ENCODE data around the gene NCKAP5. TPM values are rescaled to one million over a fixed set of nuclear protein-coding genes. Genes with fewer than 3 reads are reported as not detected.

Gene NCKAP5
- total RNA-seq, 3 donors from 2014 or later, result 1.9 to 6.3 (median 2.3) TPM

DNA sequence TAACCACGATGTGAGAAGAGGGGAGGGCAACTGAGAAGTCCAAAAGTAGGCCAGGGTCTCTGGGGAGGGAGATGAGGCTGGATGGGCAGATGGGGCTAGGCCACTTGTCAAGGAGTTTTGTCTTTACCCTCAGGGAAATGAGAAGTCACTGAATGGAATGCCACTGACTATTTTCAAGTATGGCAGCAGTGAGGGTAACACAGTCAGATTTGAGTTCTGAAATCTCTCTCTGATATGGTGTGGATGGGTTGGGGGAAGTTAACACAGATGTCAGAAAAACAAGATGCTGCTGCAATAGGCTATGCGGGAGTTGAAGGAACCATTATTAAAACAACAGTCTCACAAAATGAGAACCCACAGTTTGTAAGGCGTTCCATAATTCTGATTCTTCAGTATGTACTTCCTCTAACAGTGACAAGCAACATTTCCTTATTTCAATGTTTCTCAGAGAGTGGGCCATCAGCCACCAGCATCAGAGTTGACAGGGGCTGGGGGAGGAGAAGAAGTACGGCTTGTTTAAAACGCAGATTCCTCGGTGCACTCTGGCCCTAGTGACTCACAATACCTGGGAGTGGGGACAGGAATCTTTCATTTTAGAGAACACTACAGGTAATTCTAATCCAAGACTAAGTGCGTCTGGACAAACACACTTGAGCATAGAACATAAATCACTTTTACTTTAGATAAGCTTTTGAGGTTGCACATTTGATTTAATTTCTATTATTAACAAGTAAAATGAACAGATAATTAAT, 596.8 kb downstream of the NCKAP5 start:
- intact Hi-C loops (cut with DNase I, micrococcal nuclease), result no loop called here
- no peak for TF ChIP-seq CTCF (IDR thresholded peaks at IDR 0.05)
- DNase-seq (no peak), ATAC-seq (no peak)
- H3K9me3 ChIP-seq, result no peaks in the 10 kb centered on the region
- no peaks in the 10 kb centered on the region for H3K36me3 ChIP-seq (ENCODE audit: low read depth)
- H3K4me3 ChIP-seq, result no peak overlapping the region
- H3K4me1 ChIP-seq (ENCODE audit: low read depth), result no peaks in the 10 kb centered on the region

GRCh38 chr2:132969371-132969985, 598.8 kb downstream of the NCKAP5 start:
- no peaks in the 10 kb centered on the region for H3K36me3 ChIP-seq (ENCODE audit: low read depth)

GRCh38 chr2:132965460-132965859, 602.8 kb downstream of the NCKAP5 start:
- H3K4me1 ChIP-seq (ENCODE audit: low read depth), result no peaks in the 10 kb centered on the region
- DNase-seq (no peak), ATAC-seq (no peak)
- no peaks in the 10 kb centered on the region for H3K36me3 ChIP-seq (ENCODE audit: low read depth)
- no peaks in the 10 kb centered on the region for H3K9me3 ChIP-seq
- no peak for TF ChIP-seq CTCF (IDR thresholded peaks at IDR 0.05)
- intact Hi-C loops (cut with DNase I, micrococcal nuclease), result no loop called here
- H3K4me3 ChIP-seq, result no peak overlapping the region

More at GRCh38 chr2:132969371-132969985, 598.8 kb downstream of the NCKAP5 start:
- DNase-seq (no peak), ATAC-seq (no peak)
- Histone ChIP-seq H3K4me3 (no peak overlapping the region), H3K9me3 (no peaks in the 10 kb centered on the region), H3K4me1 (ENCODE audit: low read depth) (no peaks in the 10 kb centered on the region)
- intact Hi-C loops (cut with DNase I, micrococcal nuclease), result no loop called here
- TF ChIP-seq CTCF (IDR thresholded peaks at IDR 0.05), result no peak

DNA sequence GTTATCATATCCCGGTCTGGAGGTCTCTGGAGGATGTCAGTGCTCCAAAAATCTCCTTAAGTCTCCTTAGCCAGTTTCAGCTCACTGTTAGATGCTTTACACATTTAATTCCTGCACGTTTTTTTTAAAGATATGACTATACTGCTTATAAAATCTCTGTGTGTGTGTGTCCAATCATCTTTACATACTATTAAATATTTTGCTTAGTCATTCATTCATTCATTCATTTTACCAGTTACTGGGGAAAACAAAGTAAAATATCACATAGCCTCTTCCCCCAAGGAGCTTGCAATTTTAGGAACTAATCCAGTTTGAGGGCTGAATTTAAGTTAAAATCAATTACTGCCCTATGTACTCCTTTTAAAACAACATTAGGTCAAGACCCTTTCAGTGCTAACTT, 605.1 kb downstream of the NCKAP5 start:
- no peak overlapping the region for H3K4me3 ChIP-seq
- DNase-seq (no peak), ATAC-seq (no peak)
- no peaks in the 10 kb centered on the region for H3K9me3 ChIP-seq
- intact Hi-C loops (cut with DNase I, micrococcal nuclease), result no loop called here
- no peaks in the 10 kb centered on the region for H3K36me3 ChIP-seq (ENCODE audit: low read depth)
- H3K4me1 ChIP-seq (ENCODE audit: low read depth), result no peaks in the 10 kb centered on the region
- TF ChIP-seq CTCF (IDR thresholded peaks at IDR 0.05), result no peak

DNA sequence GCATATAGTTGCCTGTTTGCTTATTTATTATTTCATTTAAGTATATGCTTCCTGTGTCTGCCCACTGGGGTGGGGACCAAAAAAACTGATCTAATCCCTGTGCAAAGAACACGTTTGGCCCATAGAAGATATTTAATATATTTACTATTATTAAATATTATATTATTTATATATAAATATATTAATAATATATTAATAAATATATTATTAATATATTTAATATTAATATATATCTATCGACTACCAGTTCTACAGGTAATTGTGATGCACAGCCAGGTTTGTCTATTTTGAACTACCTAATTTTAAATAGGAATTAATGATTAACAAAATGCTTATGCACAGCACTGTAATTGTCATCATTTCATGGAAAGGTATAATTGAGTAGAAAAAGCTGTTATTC, 609.4 kb downstream of the NCKAP5 start:
- no peak overlapping the region for H3K4me3 ChIP-seq
- H3K36me3 ChIP-seq (ENCODE audit: low read depth), result no peaks in the 10 kb centered on the region
- ATAC-seq (no peak), DNase-seq (no peak)
- H3K4me1 ChIP-seq (ENCODE audit: low read depth), result no peaks in the 10 kb centered on the region
- no peaks in the 10 kb centered on the region for H3K9me3 ChIP-seq
- intact Hi-C loops (cut with DNase I, micrococcal nuclease), result no loop called here
- no peak for TF ChIP-seq CTCF (IDR thresholded peaks at IDR 0.05)
